Stimulated activated naive CD8-positive, alpha-beta T cell treated with anti-CD3 and anti-CD28 coated beads, Interleukin-15, amount 100 ng/mL, for 72 hours (primary cell): ENCODE data around the gene RAPGEF3.

Experiments
- ATAC-seq: fragments of 150-1000 bp; cut with Tn5 transposase; 2 replicates; pipeline ENCODE4 v1.10.0; 2021; ENCODE audit warnings: mild to moderate bottlenecking, moderate library complexity
- DNase-seq, 2 donors: peaks; one replicate each; pipeline ENCODE4 v3.0.0; 2021 to 2022
- H3K27ac Mint-ChIP-seq, 2 donors: one replicate each; pipeline ENCODE4 v1.8.0; 2022; ENCODE audit warnings: mild to moderate bottlenecking in 2 of 2, mixed read lengths in 2 of 2, moderate library complexity in 2 of 2
- H3K27me3 Mint-ChIP-seq: one replicate; pipeline ENCODE4 v1.8.0; 2022; ENCODE audit warnings: mixed read lengths
- H3K4me1 Mint-ChIP-seq: one replicate; pipeline ENCODE4 v1.8.0; 2022; ENCODE audit warnings: mild to moderate bottlenecking, mixed read lengths
- H3K4me3 Mint-ChIP-seq, 2 donors: one replicate each; pipeline ENCODE4 v1.8.0; 2022; ENCODE audit warnings: mild to moderate bottlenecking in 2 of 2, mixed read lengths in 2 of 2, moderate library complexity in 1 of 2
- H3K9me3 Mint-ChIP-seq, 2 donors: one replicate each; pipeline ENCODE4 v1.8.0; 2022; ENCODE audit warnings: mixed read lengths in 2 of 2

Gene RAPGEF3

GRCh38 chr12:47758834-47759690 lies at the start of gene RAPGEF3:
Gene RAPGEF3 (minus strand): TSS chr12:47758880. CDS start chr12:47758556, 324 bp downstream.
- Mint-ChIP-seq H3K27me3 (no peaks in the 10 kb centered on the region), H3K9me3 (no peaks in the 10 kb centered on the region), H3K27ac (peak within 1 kb of the TSS; percentile 15 to 65), H3K4me1 (peaks cover 54% of the 10 kb centered on the region), H3K4me3 (peak within 1 kb of the TSS; percentile 80 to 86)
- DNase-seq (peak; percentile 53 to 69), ATAC-seq (peak; percentile 76)

GRCh38 chr12:47808050-47808449 lies 49.4 kb upstream of the RAPGEF3 start:
- no peaks in the 10 kb centered on the region for H3K27me3 Mint-ChIP-seq
- peaks cover 96% of the 10 kb centered on the region for H3K4me1 Mint-ChIP-seq
- no peaks in the 10 kb centered on the region for H3K9me3 Mint-ChIP-seq
- peak; percentile 60 to 91 for DNase-seq
- peak overlapping the region; percentile 74 to 90 for H3K27ac Mint-ChIP-seq
- peak; percentile 70 for ATAC-seq
- peak overlapping the region; percentile 78 to 95 for H3K4me3 Mint-ChIP-seq

- ATAC-seq (no peak), DNase-seq (no peak)
- peak overlapping the region; percentile 78 to 95 for H3K4me3 Mint-ChIP-seq
- H3K9me3 Mint-ChIP-seq, result no peaks in the 10 kb centered on the region
- H3K27ac Mint-ChIP-seq, result peak overlapping the region; percentile 74 to 90
- peaks cover 100% of the 10 kb centered on the region for H3K4me1 Mint-ChIP-seq
- no peaks in the 10 kb centered on the region for H3K27me3 Mint-ChIP-seq
Measured at GRCh38 chr12:47807338-47807737, 48.7 kb upstream of the RAPGEF3 start.

- H3K27me3 Mint-ChIP-seq, result no peaks in the 10 kb centered on the region
- ATAC-seq (no peak), DNase-seq (no peak)
- peaks cover 100% of the 10 kb centered on the region for H3K4me1 Mint-ChIP-seq
- no peaks in the 10 kb centered on the region for H3K9me3 Mint-ChIP-seq
- peak overlapping the region; percentile 91 to 94 for H3K27ac Mint-ChIP-seq
- peak overlapping the region; percentile 78 to 95 for H3K4me3 Mint-ChIP-seq
Measured at GRCh38 chr12:47805417-47805816, 46.7 kb upstream of the RAPGEF3 start.

- H3K4me1 Mint-ChIP-seq, result peaks cover 100% of the 10 kb centered on the region
- ATAC-seq (no peak), DNase-seq (no peak)
- no peaks in the 10 kb centered on the region for H3K27me3 Mint-ChIP-seq
- H3K9me3 Mint-ChIP-seq, result no peaks in the 10 kb centered on the region
- peak overlapping the region; percentile 91 to 94 for H3K27ac Mint-ChIP-seq
- H3K4me3 Mint-ChIP-seq, result peak overlapping the region; percentile 78 to 80
Measured at GRCh38 chr12:47804171-47804570, 45.5 kb upstream of the RAPGEF3 start.

GRCh38 chr12:47803191-47803875 lies 44.7 kb upstream of the RAPGEF3 start:
- peak overlapping the region; percentile 89 to 93 for H3K27ac Mint-ChIP-seq
- no peaks in the 10 kb centered on the region for H3K27me3 Mint-ChIP-seq
- DNase-seq (no peak), ATAC-seq (no peak)
- peak overlapping the region; percentile 78 to 80 for H3K4me3 Mint-ChIP-seq
- no peaks in the 10 kb centered on the region for H3K9me3 Mint-ChIP-seq
- H3K4me1 Mint-ChIP-seq, result peaks cover 100% of the 10 kb centered on the region

- ATAC-seq (no peak), DNase-seq (no peak)
- no peaks in the 10 kb centered on the region for H3K27me3 Mint-ChIP-seq
- peak overlapping the region; percentile 90 to 93 for H3K27ac Mint-ChIP-seq
- H3K9me3 Mint-ChIP-seq, result no peaks in the 10 kb centered on the region
- H3K4me1 Mint-ChIP-seq, result peaks cover 100% of the 10 kb centered on the region
- H3K4me3 Mint-ChIP-seq, result peak overlapping the region; percentile 78 to 80
Measured at GRCh38 chr12:47802312-47802711, 43.6 kb upstream of the RAPGEF3 start.

- Mint-ChIP-seq H3K27me3 (no peaks in the 10 kb centered on the region), H3K4me1 (peaks cover 96% of the 10 kb centered on the region), H3K9me3 (no peaks in the 10 kb centered on the region), H3K27ac (peak overlapping the region; percentile 43 to 90), H3K4me3 (peak overlapping the region; percentile 78 to 80)
- ATAC-seq (no peak), DNase-seq (no peak)
Measured at GRCh38 chr12:47801904-47802246, 43.2 kb upstream of the RAPGEF3 start.

GRCh38 chr12:47801170-47801903 lies 42.7 kb upstream of the RAPGEF3 start:
- H3K4me3 Mint-ChIP-seq, result peak overlapping the region in 1 of 2 donors; percentile 78
- peak overlapping the region; percentile 87 to 96 for H3K27ac Mint-ChIP-seq
- no peaks in the 10 kb centered on the region for H3K9me3 Mint-ChIP-seq
- ATAC-seq, result no peak
- DNase-seq, result no peak
- peaks cover 91% of the 10 kb centered on the region for H3K4me1 Mint-ChIP-seq
- H3K27me3 Mint-ChIP-seq, result no peaks in the 10 kb centered on the region

- Mint-ChIP-seq H3K4me1 (peaks cover 83% of the 10 kb centered on the region), H3K27ac (peak overlapping the region in 1 of 2 donors; percentile 96), H3K4me3 (no peak overlapping the region), H3K9me3 (no peaks in the 10 kb centered on the region), H3K27me3 (no peaks in the 10 kb centered on the region)
- DNase-seq (no peak), ATAC-seq (no peak)
Measured at GRCh38 chr12:47800582-47800981, 41.9 kb upstream of the RAPGEF3 start.

GRCh38 chr12:47799357-47799955 lies 40.8 kb upstream of the RAPGEF3 start:
- Mint-ChIP-seq H3K27ac (peak overlapping the region; percentile 72 to 91), H3K4me3 (no peak overlapping the region), H3K4me1 (peaks cover 72% of the 10 kb centered on the region), H3K9me3 (no peaks in the 10 kb centered on the region), H3K27me3 (no peaks in the 10 kb centered on the region)
- DNase-seq, result no peak
- ATAC-seq, result no peak

- DNase-seq (no peak), ATAC-seq (peak; percentile 1)
- Mint-ChIP-seq H3K4me3 (peak overlapping the region in 1 of 2 donors; percentile 16), H3K27ac (peak overlapping the region; percentile 62 to 93), H3K27me3 (no peaks in the 10 kb centered on the region), H3K4me1 (peaks cover 62% of the 10 kb centered on the region), H3K9me3 (no peaks in the 10 kb centered on the region)
Measured at GRCh38 chr12:47798382-47798948, 39.8 kb upstream of the RAPGEF3 start.

- Mint-ChIP-seq H3K27ac (peak overlapping the region; percentile 49 to 96), H3K27me3 (no peaks in the 10 kb centered on the region), H3K9me3 (no peaks in the 10 kb centered on the region), H3K4me3 (peak overlapping the region in 1 of 2 donors; percentile 52), H3K4me1 (peaks cover 52% of the 10 kb centered on the region)
- DNase-seq (peak; percentile 37 to 47), ATAC-seq (peak; percentile 73)
Measured at GRCh38 chr12:47797441-47797840, 38.8 kb upstream of the RAPGEF3 start.

- H3K27me3 Mint-ChIP-seq, result no peaks in the 10 kb centered on the region
- H3K27ac Mint-ChIP-seq, result no peak overlapping the region
- peaks cover 40% of the 10 kb centered on the region for H3K4me1 Mint-ChIP-seq
- ATAC-seq (no peak), DNase-seq (no peak)
- H3K4me3 Mint-ChIP-seq, result no peak overlapping the region
- H3K9me3 Mint-ChIP-seq, result no peaks in the 10 kb centered on the region
Measured at GRCh38 chr12:47795814-47796411, 37.2 kb upstream of the RAPGEF3 start.
